Sigmoid colon (tissue), 7 donors: ENCODE results near the gene SERPIND1. TPM values are rescaled to one million over a fixed set of nuclear protein-coding genes. Genes with fewer than 3 reads are reported as not detected.
A peak's percentile ranks its signal among the peaks of the same experiment; 100 is the strongest.

Experiments
- DNase-seq: peaks from one replicate; pipeline ENCODE4 v3.0.0-alpha.2; 2019
- H3K27ac ChIP-seq, 4 donors: fragments of 200-600 bp; sonication (generic); one replicate each; pipeline ENCODE4 v1.5.1; 2016 to 2019; ENCODE audit warnings: mild to moderate bottlenecking in 1 of 4
- H3K27me3 ChIP-seq, 3 donors: fragments of 200-600 bp; sonication (generic); one replicate each; pipeline ENCODE4 v1.5.1; 2019; ENCODE audit warnings: mild to moderate bottlenecking in 1 of 3
- H3K36me3 ChIP-seq, 4 donors: fragments of 200-600 bp; sonication (generic); one replicate each; pipeline ENCODE4 v1.5.1; 2016 to 2019
- H3K4me1 ChIP-seq, 4 donors: fragments of 200-600 bp; sonication (generic); one replicate each; pipeline ENCODE4 v1.5.1; 2017 to 2019
- H3K4me3 ChIP-seq, 4 donors: fragments of 200-600 bp; sonication (generic); one replicate each; pipeline ENCODE4 v1.5.1; 2017 to 2019; ENCODE audit warnings: mild to moderate bottlenecking in 2 of 4, moderate library complexity in 1 of 4
- H3K9me3 ChIP-seq, 4 donors: fragments of 200-600 bp in 3 of 4; sonication (generic) in 3 of 4; one replicate each; pipeline versions ENCODE4 v1.5.1 to v1.6.1; 2013 to 2019
- CTCF ChIP-seq, 4 experiments: fragments of 450-650 bp in 3 of 4; fragments of 200-600 bp in 1 of 4; IDR thresholded peaks; one replicate each; pipeline ENCODE4 v1.5.1; 2016 to 2019; ENCODE audit warnings: antibody characterized with exemption in 4 of 4, mild to moderate bottlenecking in 3 of 4, moderate library complexity in 2 of 4
- EP300 ChIP-seq, 4 donors: sonication (generic); formaldehyde crosslinking; IDR thresholded peaks; one replicate each; pipeline ENCODE4 v1.6.1; 2017; ENCODE audit warnings: antibody characterized with exemption in 4 of 4
- POLR2A ChIP-seq, 2 donors: fragments of 450-650 bp; IDR thresholded peaks; one replicate each; pipeline ENCODE4 v1.6.1; 2016; ENCODE audit warnings: antibody characterized with exemption in 2 of 2, mild to moderate bottlenecking in 2 of 2, moderate library complexity in 2 of 2
- POLR2AphosphoS5 ChIP-seq, 4 donors: sonication (generic); formaldehyde crosslinking; IDR thresholded peaks; one replicate each; pipeline ENCODE4 v1.6.1; 2017; ENCODE audit warnings: antibody characterized with exemption in 4 of 4
- WGBS, 2 donors: extraction: QIAGEN DNeasy Blood & Tissue Kit; methylation state at CpG; one replicate each; pipeline ENCODE4 v1.1.7; 2013; 5-methylcytosine and 5-hydroxymethylcytosine counted together
- intact Hi-C: fragments of 100-400 bp; cut with DNase I; formaldehyde crosslinking; loops from one replicate; pipeline ENCODE4 v1.15.1; 2023
- polyA plus RNA-seq, 3 donors: library from polyadenylated mRNA; stranded (reverse); fragments of 200-250 nt; gene quantifications; one replicate each; pipeline ENCODE4 v1.2.3, GENCODE V29; 2013
- total RNA-seq, 4 donors: library from RNA; depleted of rRNA; stranded (reverse); fragments of >200 nt; gene quantifications; one replicate each; pipeline ENCODE4 v1.1.0, GENCODE V29; 2016
- donor health status: healthy with polysubstance abuse.
- donor health status: Bipolar disorder and iron deficiency.
- donor health status: healthy.

Gene SERPIND1
- total and polyA plus RNA-seq, 7 donors, result 0.04 TPM; not detected in 6

DNA sequence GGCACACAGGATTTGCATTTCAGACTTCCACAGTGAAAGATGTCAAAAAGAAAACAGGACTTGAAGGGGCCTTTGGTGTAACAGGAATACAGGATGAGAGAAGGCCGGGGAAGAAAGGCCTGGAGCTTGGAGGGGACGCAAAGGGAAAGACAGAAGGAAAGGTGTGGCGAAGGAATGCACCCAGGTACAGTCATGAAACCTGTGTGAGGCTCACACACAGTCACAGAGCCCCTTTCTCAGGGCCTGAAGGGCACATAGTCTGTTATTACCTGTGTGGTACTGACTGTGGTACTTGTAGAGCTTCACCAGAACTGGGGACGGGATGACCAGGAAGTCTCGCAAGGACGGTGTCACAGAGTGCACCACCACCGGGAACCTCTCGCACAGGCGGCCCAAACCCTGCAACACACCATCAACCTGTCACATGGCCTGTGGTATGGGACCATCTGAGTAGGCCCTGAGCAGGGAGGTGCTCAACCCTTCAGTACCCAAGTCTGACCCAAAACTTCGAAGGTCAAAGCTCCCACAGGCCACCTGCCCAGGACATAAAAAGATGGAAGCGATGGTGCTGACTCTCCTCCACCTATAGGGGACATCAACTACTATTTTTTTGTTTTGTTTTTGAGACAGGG, 29.1 kb downstream of the SERPIND1 start:
- TF ChIP-seq EP300 (IDR thresholded peaks at IDR 0.05), result no peak
- no peak for TF ChIP-seq POLR2A (IDR thresholded peaks at IDR 0.05)
- TF ChIP-seq POLR2AphosphoS5 (IDR thresholded peaks at IDR 0.05), result no peak
- no peak for TF ChIP-seq CTCF (IDR thresholded peaks at IDR 0.05)
- WGBS, 2 donors, result 96 to 97% methylated on average over 11 of the region's 11 CpGs

DNA sequence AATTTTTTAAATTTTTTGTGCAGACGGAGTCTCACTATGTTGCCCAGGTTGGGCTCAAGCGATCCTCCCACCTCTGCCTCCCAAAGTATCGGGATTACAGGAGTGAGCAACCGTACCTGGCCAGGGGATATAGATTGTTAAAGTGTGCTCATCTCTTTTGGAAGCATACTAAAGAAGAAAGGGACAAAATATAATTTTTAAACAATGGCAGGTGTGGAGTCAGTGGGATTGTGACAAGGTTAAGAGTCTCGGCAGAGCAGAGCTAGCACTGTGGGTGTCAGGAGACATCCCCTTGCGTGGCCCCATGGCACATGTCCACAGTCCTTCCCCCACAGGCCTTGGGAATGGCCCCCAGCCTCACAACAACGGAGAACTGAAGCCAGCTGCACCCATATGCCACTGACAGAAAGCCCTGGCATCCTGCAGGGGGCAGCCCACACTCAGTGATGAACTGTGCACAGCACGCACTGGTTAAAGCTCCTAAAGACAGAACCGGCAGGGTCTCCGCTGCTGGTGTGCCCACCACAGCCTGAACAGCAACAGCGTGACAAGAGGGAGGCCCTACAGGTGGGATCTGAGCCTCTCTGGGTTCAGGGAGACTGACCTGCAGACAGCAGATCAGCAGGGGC, 29.9 kb downstream of the SERPIND1 start:
- Histone ChIP-seq H3K27me3 (no peaks in the 10 kb centered on the region), H3K27ac (no peak overlapping the region), H3K4me1 (peaks cover 0 to 4% (median 0%) of the 10 kb centered on the region in 4 donors), H3K4me3 (no peak overlapping the region), H3K36me3 (peaks cover 41 to 98% (median 73%) of the 10 kb centered on the region in 4 donors), H3K9me3 (no peaks in the 10 kb centered on the region)
- 76 to 78% methylated on average over 11 of the region's 11 CpGs for WGBS, 2 donors
- no peak for TF ChIP-seq EP300 (IDR thresholded peaks at IDR 0.05)
- TF ChIP-seq POLR2A (IDR thresholded peaks at IDR 0.05), result no peak
- TF ChIP-seq CTCF (IDR thresholded peaks at IDR 0.05), result peak in 1 of 4 experiments; percentile 19
- no peak for TF ChIP-seq POLR2AphosphoS5 (IDR thresholded peaks at IDR 0.05)
- intact Hi-C loops, result no loop called here
- DNase-seq, result no peak

More for the DNA sequence above, 29.1 kb downstream of the SERPIND1 start:
- peaks cover 49 to 100% (median 77%) of the 10 kb centered on the region in 4 donors for H3K36me3 ChIP-seq
- intact Hi-C loops, result no loop called here
- no peaks in the 10 kb centered on the region for H3K27me3 ChIP-seq
- H3K4me3 ChIP-seq, result no peak overlapping the region
- H3K9me3 ChIP-seq, result no peaks in the 10 kb centered on the region
- DNase-seq, result no peak
- H3K4me1 ChIP-seq, result peaks cover 0 to 4% (median 0%) of the 10 kb centered on the region in 4 donors
- H3K27ac ChIP-seq, result no peak overlapping the region

GRCh38 chr22:20804650-20805049, 30.7 kb downstream of the SERPIND1 start:
- no peak for DNase-seq
- no peak for TF ChIP-seq CTCF (IDR thresholded peaks at IDR 0.05)
- no peak for TF ChIP-seq EP300 (IDR thresholded peaks at IDR 0.05)
- TF ChIP-seq POLR2A (IDR thresholded peaks at IDR 0.05), result no peak
- TF ChIP-seq POLR2AphosphoS5 (IDR thresholded peaks at IDR 0.05), result no peak
- Histone ChIP-seq H3K9me3 (no peaks in the 10 kb centered on the region), H3K27ac (no peak overlapping the region), H3K4me3 (no peak overlapping the region), H3K4me1 (peaks cover 0 to 4% (median 0%) of the 10 kb centered on the region in 4 donors), H3K36me3 (peaks cover 34 to 98% (median 73%) of the 10 kb centered on the region in 4 donors), H3K27me3 (no peaks in the 10 kb centered on the region)
- intact Hi-C loops, result no loop called here
- 93 to 94% methylated on average over 6 of the region's 6 CpGs for WGBS, 2 donors

GRCh38 chr22:20805972-20806471, 32.1 kb downstream of the SERPIND1 start:
- no peaks in the 10 kb centered on the region for H3K27me3 ChIP-seq
- peaks cover 34 to 98% (median 78%) of the 10 kb centered on the region in 4 donors for H3K36me3 ChIP-seq
- H3K9me3 ChIP-seq, result no peaks in the 10 kb centered on the region
- no peak for DNase-seq
- H3K27ac ChIP-seq, result no peak overlapping the region
- 84 to 90% methylated on average over 3 of the region's 3 CpGs for WGBS, 2 donors
- intact Hi-C loops, result no loop called here
- H3K4me1 ChIP-seq, result peaks cover 0 to 4% (median 0%) of the 10 kb centered on the region in 4 donors
- H3K4me3 ChIP-seq, result no peak overlapping the region
- no peak for TF ChIP-seq POLR2A (IDR thresholded peaks at IDR 0.05)
- TF ChIP-seq POLR2AphosphoS5 (IDR thresholded peaks at IDR 0.05), result no peak
- no peak for TF ChIP-seq CTCF (IDR thresholded peaks at IDR 0.05)
- no peak for TF ChIP-seq EP300 (IDR thresholded peaks at IDR 0.05)
